Stomach (tissue), 9 donors: Measurements from ENCODE around the gene ARID4B. TPM values are rescaled to one million over a fixed set of nuclear protein-coding genes. Genes with fewer than 3 reads are reported as not detected.

ENCODE experiments used
- DNase-seq, 2 donors: peaks; one replicate each; pipeline versions ENCODE4 v3.0.0 to v3.0.0-alpha.2; 2013 to 2019
- H3K27ac ChIP-seq, 5 donors: fragments of 200-600 bp in 4 of 5; sonication (generic) in 4 of 5; one replicate each; pipeline ENCODE4 v1.5.1; 2013 to 2019; ENCODE audit warnings: mild to moderate bottlenecking in 1 of 5, moderate library complexity in 1 of 5
- H3K27me3 ChIP-seq, 3 donors: fragments of 200-600 bp; sonication (generic); one replicate each; pipeline ENCODE4 v1.5.1; 2017 to 2019; ENCODE audit warnings: mixed run types in 1 of 3
- H3K36me3 ChIP-seq, 4 donors: fragments of 200-600 bp; sonication (generic); 1 replicate in 3 of 4; 2 replicates in 1 of 4; pipeline ENCODE4 v1.5.1; 2016 to 2019
- H3K4me1 ChIP-seq, 4 donors: fragments of 200-600 bp; sonication (generic); one replicate each; pipeline ENCODE4 v1.5.1; 2016 to 2019
- H3K4me3 ChIP-seq, 4 donors: fragments of 200-600 bp; sonication (generic) in 3 of 4; one replicate each; pipeline ENCODE4 v1.5.1; 2016 to 2019; ENCODE audit warnings: mild to moderate bottlenecking in 1 of 4
- H3K9me3 ChIP-seq, 4 donors: fragments of 200-600 bp; sonication (generic); one replicate each; pipeline ENCODE4 v1.5.1; 2016 to 2019
- CTCF ChIP-seq, 7 experiments: fragments of 450-650 bp in 4 of 7; fragments of 200-600 bp in 3 of 7; sonication (generic) in 3 of 7; IDR thresholded peaks; one replicate each; pipeline ENCODE4 v1.5.1; 2016 to 2019; ENCODE audit warnings: antibody characterized with exemption in 7 of 7, control low read depth in 2 of 7, mild to moderate bottlenecking in 1 of 7
- EP300 ChIP-seq: sonication (generic); formaldehyde crosslinking; IDR thresholded peaks from one replicate; pipeline ENCODE4 v1.6.1; 2017; ENCODE audit warnings: antibody characterized with exemption
- POLR2A ChIP-seq, 4 donors: fragments of 450-650 bp; IDR thresholded peaks; one replicate each; pipeline ENCODE4 v1.6.1; 2016; ENCODE audit warnings: antibody characterized with exemption in 4 of 4, control low read depth in 2 of 4, mild to moderate bottlenecking in 1 of 4, moderate library complexity in 1 of 4
- POLR2AphosphoS5 ChIP-seq, 3 donors: sonication (generic); formaldehyde crosslinking; IDR thresholded peaks; one replicate each; pipeline ENCODE4 v1.6.1; 2016; ENCODE audit warnings: antibody characterized with exemption in 3 of 3
- whole genome bisulfite sequencing, 5 donors: extraction: QIAGEN DNeasy Blood & Tissue Kit in 3 of 5; methylation state at CpG; one replicate each; pipeline versions ENCODE4 v1.1.5 to v1.1.7; 2013 to 2018; 5-methylcytosine and 5-hydroxymethylcytosine counted together
- intact Hi-C: fragments of 100-400 bp; cut with DNase I; formaldehyde crosslinking; loops from one replicate; pipeline ENCODE4 v1.15.1; 2023; ENCODE audit warnings: low total_unique reads
- polyA plus RNA-seq, 3 donors: library from polyadenylated mRNA; stranded (reverse); fragments of 200-250 nt; gene quantifications; one replicate each; pipeline ENCODE4 v1.2.3, GENCODE V29; 2013
- small RNA-seq, 4 donors: library from RNA; depleted of rRNA; stranded (forward); fragments of <200 nt; gene quantifications; one replicate each; pipeline ENCODE3, GENCODE V24; 2016
- total RNA-seq, 5 donors: library from RNA; depleted of rRNA; stranded (reverse); fragments of >200 nt; gene quantifications; one replicate each; pipeline versions ENCODE4 v1.1.0 to v1.2.3, GENCODE V29; 2014 to 2016
- donor health status: healthy with polysubstance abuse.
- donor health status: Bipolar disorder and iron deficiency.
- donor health status: healthy.

Gene ARID4B
- total and polyA plus RNA-seq, 8 donors, result 9.5 to 102 (median 30.5) TPM

- TF ChIP-seq POLR2A (IDR thresholded peaks at IDR 0.05) (no peak), EP300 (no peak), POLR2AphosphoS5 (IDR thresholded peaks at IDR 0.05) (no peak), CTCF (IDR thresholded peaks at IDR 0.05) (no peak)
- DNase-seq, result no peak
- intact Hi-C loops, result no loop called here
- Histone ChIP-seq H3K9me3 (no peaks in the 10 kb centered on the region), H3K4me1 (peaks cover 11 to 60% (median 51%) of the 10 kb centered on the region in 4 donors), H3K36me3 (peaks cover 29 to 67% (median 50%) of the 10 kb centered on the region in 4 donors), H3K27me3 (no peaks in the 10 kb centered on the region), H3K27ac (no peak overlapping the region), H3K4me3 (no peak overlapping the region)
- 68 to 78% (median 74%) methylated on average over 1 of the region's 1 CpG for WGBS, 5 donors
Observed at GRCh38 chr1:235122348-235122747, 205.6 kb downstream of the ARID4B start.

Small RNA genes lying within 50 kb of the gene (small RNA-seq; reads per million reads assigned to genes)
- gene AL391994.1 (0 reads per million in 4 donors), gene MIR4753 (0 to 0.31 (median 0) reads per million in 4 donors), gene SNORA14B (0 to 12.6 (median 4.0) reads per million in 4 donors)

Other genes with a start within 250 kb of the ARID4B start
- 100 to 1,000 TPM in 1 of 5 donors, 10 to 100 TPM in 4; 21.4 to 145 (median 51.9) TPM for gene TOMM20, start 199.3 kb downstream of the ARID4B start, total RNA-seq
- gene TOMM20, start 199.3 kb downstream of the ARID4B start, polyA plus RNA-seq, result 100 to 1,000 TPM in 1 of 3 donors, 10 to 100 TPM in 2; 63.4 to 102 (median 72.9) TPM
- 10 to 100 TPM in 3 of 5 donors, 1 to 10 TPM in 1, not detected in 1; 9.8 to 56.7 (median 22.1) TPM for gene RBM34, start 166.9 kb downstream of the ARID4B start, total RNA-seq
- 10 to 100 TPM; 60.9 to 79.7 (median 67.7) TPM for gene RBM34, start 166.9 kb downstream of the ARID4B start, polyA plus RNA-seq
- gene GGPS1, start 391 bp upstream of the ARID4B start, total RNA-seq, result 10 to 100 TPM in 3 of 5 donors, 1 to 10 TPM in 2; 7.0 to 21.8 (median 10.7) TPM
- 10 to 100 TPM; 21.5 to 37.6 (median 23.2) TPM for gene GGPS1, start 391 bp upstream of the ARID4B start, polyA plus RNA-seq
- gene TBCE, start 39.2 kb upstream of the ARID4B start, total RNA-seq, result 10 to 100 TPM in 4 of 5 donors, 1 to 10 TPM in 1; 7.1 to 43.7 (median 23.9) TPM
- gene TBCE, start 39.2 kb upstream of the ARID4B start, polyA plus RNA-seq, result 10 to 100 TPM; 19.2 to 24.0 (median 23.6) TPM
- gene B3GALNT2, start 176.3 kb upstream of the ARID4B start, total RNA-seq, result 100 to 1,000 TPM in 1 of 5 donors, 10 to 100 TPM in 4; 13.0 to 126 (median 17.7) TPM
- gene B3GALNT2, start 176.3 kb upstream of the ARID4B start, polyA plus RNA-seq, result 1 to 10 TPM; 2.4 to 6.2 (median 3.8) TPM